ENCODE measurements around the gene CPNE9.
"Not testable (repeated sequence)": the region's sequence is repeated elsewhere in the genome, so short reads cannot be mapped to it uniquely, and the experiment has no call there.

Gene CPNE9

DNA sequence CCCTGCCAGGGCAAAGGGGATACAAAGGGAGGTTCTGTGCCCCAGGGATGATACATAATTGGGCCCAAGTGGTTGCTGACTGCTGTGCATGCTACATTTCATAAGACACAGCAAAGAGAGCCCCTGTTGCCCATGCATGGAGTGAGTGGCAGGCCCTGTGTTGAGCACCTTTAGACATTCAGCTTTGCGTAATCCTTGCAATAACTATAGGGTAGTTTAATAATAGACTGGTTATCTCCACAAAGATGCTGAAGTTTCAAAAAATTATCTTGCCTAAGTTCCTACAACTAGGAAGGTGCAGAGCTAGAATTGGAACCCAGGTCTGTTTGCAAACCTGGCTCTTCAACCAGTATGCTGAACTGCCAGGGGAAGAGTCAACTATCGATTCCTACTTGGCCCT, 44.4 kb downstream of the CPNE9 start:
- DNase-seq (ENCODE audit: low read depth in 2 of 2): no peak

GRCh38 chr3:9749296-9749644, 45.6 kb downstream of the CPNE9 start:
- no peak for DNase-seq (ENCODE audit: low read depth in 2 of 2)

DNA sequence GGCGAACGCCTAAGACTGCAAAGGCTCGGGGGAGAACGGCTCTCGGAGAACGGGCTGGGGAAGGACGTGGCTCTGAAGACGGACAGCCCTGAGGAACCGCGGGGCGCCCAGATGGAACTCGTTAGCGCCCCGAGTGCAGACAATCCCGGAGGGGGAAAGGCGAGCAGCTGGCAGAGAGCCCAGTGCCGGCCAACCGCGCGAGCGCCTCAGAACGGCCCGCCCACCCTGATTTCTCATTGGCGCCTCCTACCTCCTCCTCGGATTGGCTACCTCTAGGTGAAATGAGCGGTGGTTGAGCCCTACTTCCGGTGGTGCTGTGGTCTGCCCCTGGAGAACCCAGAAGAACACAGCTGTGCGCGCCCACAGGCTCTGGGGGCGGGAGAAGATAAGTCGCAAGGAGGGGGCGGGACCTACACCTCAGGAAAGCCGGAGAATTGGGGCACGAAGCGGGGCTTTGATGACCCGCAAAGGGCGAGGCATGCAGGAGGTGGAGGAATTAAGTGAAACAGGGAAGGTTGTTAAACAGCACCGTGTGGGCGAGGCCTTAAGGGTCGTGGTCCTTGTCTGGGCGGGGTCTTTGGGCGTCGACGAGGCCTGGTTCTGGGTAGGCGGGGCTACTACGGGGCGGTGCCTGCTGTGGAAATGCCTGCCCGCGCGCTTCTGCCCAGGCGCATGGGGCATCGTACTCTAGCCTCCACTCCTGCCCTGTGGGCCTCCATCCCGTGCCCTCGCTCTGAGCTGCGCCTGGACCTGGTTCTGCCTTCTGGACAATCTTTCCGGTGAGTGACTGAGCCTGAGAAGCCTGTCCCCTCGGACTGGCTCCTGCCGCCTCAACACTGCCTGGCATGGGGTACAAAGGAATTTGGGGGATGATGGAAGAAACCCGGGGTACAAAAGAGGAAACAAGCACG, 46.3 kb downstream of the CPNE9 start, which contains the start of gene OGG1:
TSS of gene OGG1 (plus strand) at position 308 of the 911 bp plus-strand sequence. CDS start at position 643, 335 bp downstream.
- DNase-seq (ENCODE audit: low read depth in 2 of 2): peak; percentile 79 to 82

- DNase-seq (ENCODE audit: low read depth in 2 of 2): no peak
Observed at GRCh38 chr3:9750556-9751411, 47.2 kb downstream of the CPNE9 start.

GRCh38 chr3:9754678-9755077, 51.0 kb downstream of the CPNE9 start:
- no peak for DNase-seq (ENCODE audit: low read depth in 2 of 2)

GRCh38 chr3:9757427-9757826, 53.8 kb downstream of the CPNE9 start:
- no peak for DNase-seq (ENCODE audit: low read depth in 2 of 2)

- no peak for DNase-seq (ENCODE audit: low read depth in 2 of 2)
Observed at GRCh38 chr3:9760779-9761505, 57.3 kb downstream of the CPNE9 start.

- no peak for DNase-seq (ENCODE audit: low read depth in 2 of 2)
Observed at GRCh38 chr3:9761919-9762318, 58.3 kb downstream of the CPNE9 start.

- no peak for DNase-seq (ENCODE audit: low read depth in 2 of 2)
Observed at GRCh38 chr3:9762871-9763270, 59.2 kb downstream of the CPNE9 start.

GRCh38 chr3:9765865-9766264, 62.2 kb downstream of the CPNE9 start:
- no peak for DNase-seq (ENCODE audit: low read depth in 2 of 2)

GRCh38 chr3:9767418-9767817, 63.8 kb downstream of the CPNE9 start:
- no peak for DNase-seq (ENCODE audit: low read depth in 2 of 2)

GRCh38 chr3:9768141-9768775, 64.6 kb downstream of the CPNE9 start:
- DNase-seq (ENCODE audit: low read depth in 2 of 2): no peak

DNA sequence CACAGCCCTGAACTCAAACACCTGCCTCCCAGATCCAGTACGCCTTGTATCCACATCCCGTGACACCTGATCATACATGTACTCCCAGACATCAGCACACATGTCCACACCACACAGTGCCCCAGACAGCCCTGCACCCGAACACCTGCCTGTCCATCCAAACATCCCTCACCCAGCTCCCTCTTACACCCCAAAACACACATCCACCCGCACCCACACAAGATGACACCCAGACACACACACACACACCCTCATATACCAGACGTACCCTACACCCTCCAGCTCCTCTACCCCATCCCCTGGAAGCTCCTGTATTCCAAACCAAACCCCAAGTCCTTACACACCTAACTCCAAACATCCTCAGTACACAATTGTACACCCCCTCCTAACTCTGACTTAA, 65.4 kb downstream of the CPNE9 start:
- no peak for DNase-seq (ENCODE audit: low read depth in 2 of 2)

DNA sequence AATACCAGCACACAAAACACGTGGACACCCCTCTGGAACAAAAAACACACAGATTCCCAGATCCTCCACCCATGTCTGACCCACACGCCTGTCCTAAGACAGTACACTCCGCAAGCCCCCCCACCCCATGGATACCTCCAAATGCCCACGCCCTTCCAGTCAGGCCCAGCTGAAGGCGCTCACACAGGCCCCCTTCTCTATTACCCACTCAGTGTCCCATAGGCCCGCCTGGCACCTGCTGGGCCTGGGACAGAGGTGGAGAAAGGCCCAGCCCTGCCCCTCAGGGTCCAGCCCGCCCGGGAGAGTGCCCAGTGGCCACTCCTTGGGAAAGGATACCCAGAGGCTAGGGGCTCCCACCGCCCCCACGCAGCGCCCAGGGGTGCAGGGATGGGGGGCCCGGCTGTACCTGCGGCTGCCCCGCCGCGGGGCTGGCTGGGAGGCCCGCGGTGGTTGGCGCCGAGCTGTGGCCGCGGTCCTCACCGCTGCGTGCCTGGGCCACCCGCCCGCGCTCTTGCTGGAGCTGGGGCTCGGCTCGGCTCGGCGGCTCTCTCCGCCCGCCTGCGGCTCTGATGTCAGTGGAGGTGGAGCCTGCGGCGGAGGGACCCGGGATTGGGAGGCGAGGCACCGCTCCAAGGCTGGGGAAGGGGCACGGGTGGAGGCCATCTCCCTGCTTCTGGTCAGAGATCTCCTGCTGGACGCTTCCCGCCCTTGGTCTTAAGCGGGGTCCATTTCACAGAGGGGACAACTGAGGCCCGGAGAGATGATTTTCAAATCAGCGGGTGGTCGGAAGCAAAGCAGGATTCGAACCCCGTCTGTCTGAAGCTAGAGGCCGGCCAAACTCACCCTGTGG, 66.0 kb downstream of the CPNE9 start, which contains the start of gene CAMK1:
TSS of gene CAMK1 (minus strand) at position 522 of the 850 bp plus-strand sequence. CDS start 2,198 bp downstream, outside the sequence.
- peak in 1 of 2 donors; percentile 35 for DNase-seq (ENCODE audit: low read depth in 2 of 2)

GRCh38 chr3:9770276-9770812, 66.7 kb downstream of the CPNE9 start:
- DNase-seq (ENCODE audit: low read depth in 2 of 2): no peak

DNA sequence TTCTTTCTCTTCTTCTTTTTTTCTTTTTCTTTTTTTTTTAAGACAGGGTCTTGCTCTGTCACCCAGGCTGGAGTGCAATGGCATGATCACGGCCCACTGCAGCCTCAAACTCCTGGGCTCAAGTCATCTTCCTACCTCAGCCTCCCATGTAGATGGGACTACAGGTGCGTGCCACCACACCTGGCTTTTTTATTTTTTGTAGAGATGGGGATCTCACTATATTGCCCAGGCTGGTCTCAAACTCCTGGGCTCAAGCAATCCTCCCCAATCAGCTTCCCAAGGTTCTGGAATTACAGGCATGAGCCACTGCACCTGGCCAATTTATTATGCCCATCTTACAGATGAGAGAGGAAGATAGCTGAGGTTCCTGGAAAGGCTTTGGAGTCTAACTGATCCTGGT, 67.4 kb downstream of the CPNE9 start:
- not testable (repeated sequence) for DNase-seq (ENCODE audit: low read depth in 2 of 2)

GRCh38 chr3:9776896-9777693, 73.5 kb downstream of the CPNE9 start:
- DNase-seq (ENCODE audit: low read depth in 2 of 2): no peak

DNA sequence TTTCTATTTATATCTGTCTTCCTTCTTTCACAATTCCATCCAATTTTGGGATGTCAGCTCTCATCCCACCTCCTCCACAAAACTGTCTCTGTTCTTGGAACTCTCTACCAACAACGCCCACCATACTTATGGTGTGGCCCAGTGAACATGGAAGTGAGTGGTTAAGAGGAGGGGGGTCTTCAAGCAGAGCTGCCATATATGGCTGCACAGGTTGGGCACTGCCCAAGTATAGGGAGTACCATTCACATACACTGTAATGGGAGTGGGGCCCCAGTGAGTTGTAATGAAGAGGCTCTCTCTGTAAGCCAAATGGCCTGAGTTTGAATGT, 74.0 kb downstream of the CPNE9 start:
- DNase-seq (ENCODE audit: low read depth in 2 of 2): no peak
